GM21381 (cell line): Measurements from ENCODE around the gene TMPRSS13.
"Not testable (repeated sequence)": the region's sequence is repeated elsewhere in the genome, so short reads cannot be mapped to it uniquely, and the experiment has no call there.

Experiments
- ATAC-seq: cut with Tn5 transposase; IDR thresholded peaks from one replicate; pipeline ENCODE4 v1.9.1; 2021; ENCODE audit warnings: mild to moderate bottlenecking, moderate library complexity; ENCODE audit not compliant: unreplicated experiment

Gene TMPRSS13

DNA sequence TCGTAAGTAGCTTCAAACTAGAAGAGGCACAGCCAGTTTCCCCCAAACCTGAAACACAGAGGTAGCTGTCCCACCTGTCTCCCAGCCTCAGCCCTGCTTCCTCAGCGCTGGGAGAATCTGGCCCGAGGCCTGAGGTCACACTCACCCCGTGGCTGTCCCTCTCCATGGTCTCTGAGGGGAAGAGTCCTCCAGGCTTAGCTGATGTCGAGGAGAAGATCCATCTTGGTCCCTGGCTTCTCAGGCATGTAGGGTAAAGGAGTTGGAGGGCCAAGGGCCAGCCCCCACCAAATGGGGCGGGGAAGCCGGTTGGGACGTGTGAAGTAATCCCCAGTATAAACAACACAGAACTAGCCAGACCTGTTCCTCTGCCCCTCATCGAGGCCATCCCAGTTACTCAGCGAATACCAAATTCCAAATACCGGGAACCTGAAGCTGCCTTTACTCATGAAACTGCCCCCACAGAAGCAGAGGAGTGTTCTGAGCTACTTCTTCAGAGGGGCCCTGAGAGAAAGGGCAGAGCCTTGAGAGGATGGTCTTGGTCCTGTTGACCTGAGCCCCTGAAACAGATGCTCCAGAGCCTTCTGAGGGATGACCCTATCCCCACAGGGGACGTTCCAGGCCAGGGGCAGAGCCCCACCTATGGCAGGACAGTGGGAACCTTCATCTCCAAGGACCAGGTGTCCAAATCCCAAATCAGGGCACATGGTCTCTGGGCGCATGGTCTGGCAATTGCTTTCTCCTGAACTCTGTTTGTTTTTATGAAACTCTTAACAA lies at the start of gene TMPRSS13:
TMPRSS13 (minus strand) TSS at position 261 of the 774 bp plus-strand sequence; CDS start at position 166, 95 bp downstream.
- ATAC-seq, result no peak

DNA sequence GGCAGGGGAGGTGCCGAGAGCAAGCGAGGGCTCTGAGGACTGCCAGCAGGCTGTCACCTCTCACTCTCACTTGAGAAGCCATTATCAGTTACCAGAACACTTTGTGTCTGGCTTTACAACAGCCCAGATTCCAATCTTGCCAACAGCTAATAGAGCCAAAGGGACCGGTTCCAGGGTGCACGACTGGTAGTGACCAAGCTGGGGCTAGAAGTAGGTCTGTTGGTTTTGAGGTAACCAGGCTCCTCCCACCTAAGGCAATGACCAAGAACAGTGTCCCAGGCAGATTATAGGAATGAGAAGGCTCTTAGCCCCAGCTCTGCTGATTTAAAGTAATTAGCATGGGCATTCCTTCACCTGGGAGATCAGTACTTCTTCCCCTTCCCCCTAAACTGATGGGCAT lies 49.8 kb upstream of the TMPRSS13 start:
- no peak for ATAC-seq

DNA sequence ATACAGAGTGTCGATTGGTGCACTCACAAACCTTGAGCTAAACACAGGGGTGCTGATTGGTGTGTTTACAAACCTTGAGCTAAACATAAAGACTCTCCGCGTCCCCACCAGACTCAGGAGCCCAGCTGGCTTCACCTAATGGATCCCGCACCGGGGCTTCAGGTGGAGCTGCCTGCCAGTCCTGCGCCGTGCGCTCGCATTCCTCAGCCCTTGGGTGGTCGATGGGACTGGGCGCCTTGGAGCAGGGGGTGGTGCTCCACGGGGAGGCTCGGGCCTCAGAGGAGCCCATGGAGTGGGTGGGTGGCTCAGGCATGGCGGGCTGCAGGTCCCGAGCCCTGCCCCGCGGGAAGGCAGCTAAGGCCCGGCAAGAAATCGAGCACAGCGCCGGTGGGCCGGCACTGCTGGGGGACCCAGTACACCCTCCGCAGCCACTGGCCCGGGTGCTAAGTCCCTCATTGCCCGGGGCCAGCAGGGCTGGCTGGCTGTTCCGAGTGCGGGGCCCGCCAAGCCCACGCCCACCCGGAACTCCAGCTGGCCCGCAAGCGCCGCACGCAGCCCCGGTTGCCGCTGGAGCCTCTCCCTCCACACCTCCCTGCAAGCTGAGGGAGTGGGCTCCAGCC lies 49.2 kb upstream of the TMPRSS13 start:
- not testable (repeated sequence) for ATAC-seq

DNA sequence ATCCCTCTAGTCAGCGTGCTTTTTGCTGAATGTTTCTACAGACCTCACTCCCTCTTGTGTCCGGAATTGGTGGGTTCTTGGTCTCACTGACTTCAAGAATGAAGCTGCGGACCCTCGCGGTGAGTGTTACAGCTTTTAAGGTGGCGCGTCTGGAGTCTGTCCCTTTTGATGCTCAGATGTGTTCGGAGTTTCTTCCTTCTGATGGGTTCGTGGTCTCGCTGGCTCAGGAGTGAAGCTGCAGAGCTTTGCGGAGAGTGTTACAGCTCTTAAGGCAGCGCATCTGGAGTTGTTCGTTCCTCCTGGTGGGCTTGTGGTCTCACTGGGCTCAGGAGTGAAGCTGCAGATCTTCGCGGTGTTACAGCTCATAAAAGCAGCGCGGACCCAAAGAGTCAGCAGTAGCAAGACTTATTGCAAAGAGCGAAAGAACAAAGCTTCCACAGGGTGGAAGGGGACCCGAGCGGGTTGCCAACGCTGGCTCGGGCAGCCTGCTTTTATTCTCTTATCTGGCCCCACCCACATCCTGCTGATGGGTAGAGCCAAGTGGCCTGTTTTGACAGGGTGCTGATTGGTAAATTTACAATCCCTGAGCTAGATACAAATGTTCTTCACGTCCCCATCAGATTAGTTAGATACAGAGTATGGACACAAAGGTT lies 48.5 kb upstream of the TMPRSS13 start:
- ATAC-seq, result not testable (repeated sequence)

DNA sequence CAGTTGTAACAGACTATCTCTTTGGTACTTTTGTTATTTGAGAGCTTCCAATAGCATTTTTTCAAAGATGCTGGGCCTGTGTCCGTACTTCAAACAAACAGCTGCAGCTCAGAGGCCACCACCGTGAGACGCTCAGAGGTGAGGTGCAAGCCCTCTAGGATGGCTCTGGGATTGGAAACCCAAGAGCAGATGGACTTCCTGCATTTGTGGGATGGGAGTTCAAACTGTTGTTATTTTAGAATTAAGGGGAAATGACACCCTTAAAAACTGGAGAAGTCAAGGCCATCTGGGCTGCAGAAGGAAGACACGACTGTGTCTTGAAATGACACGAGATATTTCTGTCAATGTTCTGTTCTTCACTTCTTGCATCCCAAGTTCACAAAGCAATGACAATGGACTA lies 47.8 kb upstream of the TMPRSS13 start:
- ATAC-seq, result no peak

DNA sequence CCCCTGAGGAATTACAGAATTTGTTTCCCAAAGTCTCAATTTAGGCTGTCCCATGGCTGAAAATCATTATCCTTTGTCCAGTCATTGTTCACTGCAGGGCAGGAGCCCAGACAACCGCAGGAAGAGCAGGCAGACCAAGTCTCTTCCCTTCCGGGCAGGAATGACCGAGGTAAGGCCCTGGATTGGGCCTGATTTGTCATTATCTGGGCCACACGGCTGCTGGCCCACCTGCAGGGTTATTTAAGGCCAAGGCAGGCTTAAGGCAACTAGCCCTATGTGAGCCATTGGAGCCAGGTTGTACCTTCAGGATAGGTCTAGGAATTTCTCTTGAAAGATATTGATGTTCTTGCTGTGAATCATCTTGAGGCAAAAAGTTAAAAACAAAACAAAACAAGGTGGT lies 47.2 kb upstream of the TMPRSS13 start:
- no peak for ATAC-seq

DNA sequence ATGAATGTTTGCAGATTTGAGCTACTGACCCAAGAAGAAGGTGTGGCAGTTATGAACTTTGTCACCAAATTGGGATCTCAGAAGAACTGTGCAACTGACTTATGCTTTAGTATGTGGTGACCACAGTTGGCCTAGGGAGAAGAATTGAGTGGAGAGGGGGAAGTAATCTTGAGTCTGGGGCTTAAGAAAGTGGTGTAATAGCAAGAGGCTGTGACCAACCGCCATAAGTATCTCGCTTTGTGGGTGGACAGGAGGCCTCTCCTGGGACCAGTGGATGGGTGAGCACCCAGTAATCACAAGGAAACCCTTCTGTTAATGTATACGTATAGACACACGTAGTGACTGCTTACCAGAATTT lies 44.3 kb upstream of the TMPRSS13 start:
- ATAC-seq, result no peak

DNA sequence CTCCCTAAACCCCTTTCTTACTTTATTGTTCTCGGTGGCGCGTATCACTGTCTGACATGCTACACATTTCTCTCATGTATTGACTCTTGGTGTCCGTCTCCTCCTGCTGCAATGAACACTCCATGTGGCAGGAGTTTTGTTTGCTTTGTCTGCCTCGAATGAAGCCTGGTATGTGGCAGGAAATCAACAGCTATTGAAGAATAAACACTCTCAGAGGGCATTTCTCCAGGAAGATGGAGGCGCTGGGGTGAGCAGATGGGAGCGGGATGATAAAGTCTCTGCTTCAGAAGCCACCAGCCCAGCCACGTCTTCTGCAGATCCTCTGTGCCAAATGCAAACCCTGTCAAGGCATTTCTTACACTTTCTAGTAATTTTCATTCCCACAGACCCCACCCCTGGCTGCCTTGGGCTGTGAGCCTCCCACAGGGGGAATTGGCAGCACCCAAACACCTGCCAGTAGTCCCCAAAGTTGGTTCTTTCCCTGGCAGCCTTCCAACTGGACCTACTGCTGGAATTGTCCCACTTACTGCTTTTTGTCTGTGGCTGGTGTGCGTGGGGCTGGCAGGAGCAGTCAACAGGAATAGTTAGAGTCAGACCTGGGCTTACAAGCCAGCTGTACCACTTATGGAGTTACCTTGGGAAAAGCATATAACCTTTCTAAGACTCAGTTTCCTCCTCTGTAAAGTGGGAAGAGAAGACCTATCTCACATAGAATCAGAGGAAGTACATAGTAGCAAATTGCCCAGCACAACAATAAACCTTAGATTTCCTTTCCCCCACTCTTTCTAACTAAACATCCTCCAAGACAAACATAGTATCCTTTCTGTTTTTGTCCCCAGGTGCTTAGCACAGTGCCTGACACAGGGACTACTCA lies 43.7 kb upstream of the TMPRSS13 start:
- ATAC-seq, result no peak

DNA sequence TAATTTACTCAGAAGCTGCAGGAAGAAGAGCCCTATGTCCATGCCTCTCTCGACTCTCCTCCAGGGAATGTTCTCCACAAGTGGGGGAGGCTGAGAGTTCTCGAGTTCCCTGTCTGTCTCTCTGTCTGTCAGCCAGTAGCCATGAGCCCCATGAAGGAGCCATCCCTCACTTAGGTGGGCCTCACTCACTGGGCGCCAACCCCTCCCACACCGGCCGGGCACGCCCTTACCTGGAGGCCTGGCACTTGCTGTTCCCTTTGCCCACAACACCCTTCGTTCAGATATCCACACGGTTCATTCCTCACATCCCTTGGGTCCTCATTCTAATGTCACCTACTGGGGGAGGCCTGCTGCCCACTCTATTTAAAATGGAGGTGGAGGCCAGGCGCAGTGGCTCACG lies 42.8 kb upstream of the TMPRSS13 start:
- ATAC-seq, result no peak

DNA sequence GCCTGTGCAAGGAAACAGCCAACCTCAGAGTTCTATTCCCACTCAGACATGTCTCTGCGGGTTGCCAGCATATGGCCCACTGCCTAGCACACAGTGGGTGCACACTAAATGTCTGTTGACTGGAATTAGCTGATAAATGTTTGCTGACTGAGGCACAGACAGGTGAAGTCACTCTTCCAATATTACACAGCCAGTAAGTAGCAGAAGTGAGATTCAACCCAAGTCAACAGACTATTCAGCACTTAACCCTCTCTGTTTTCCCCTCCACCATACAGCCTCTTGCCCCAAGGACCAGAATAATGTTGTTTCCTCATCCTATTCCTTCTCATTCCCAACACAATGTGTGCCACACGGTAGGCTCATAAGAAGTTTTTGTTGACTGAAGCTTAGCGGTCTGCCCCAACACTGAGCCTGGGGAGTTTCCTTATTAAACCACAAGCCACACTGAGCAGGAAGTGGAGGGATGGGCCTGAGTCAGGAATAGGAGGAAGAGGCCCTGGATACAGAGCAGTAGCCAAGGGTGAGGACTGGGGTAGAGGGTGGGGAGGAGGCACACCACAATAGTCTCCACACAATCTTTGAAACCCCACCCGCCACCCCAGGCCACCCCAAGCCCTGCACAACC lies 41.3 kb upstream of the TMPRSS13 start:
- ATAC-seq, result no peak

DNA sequence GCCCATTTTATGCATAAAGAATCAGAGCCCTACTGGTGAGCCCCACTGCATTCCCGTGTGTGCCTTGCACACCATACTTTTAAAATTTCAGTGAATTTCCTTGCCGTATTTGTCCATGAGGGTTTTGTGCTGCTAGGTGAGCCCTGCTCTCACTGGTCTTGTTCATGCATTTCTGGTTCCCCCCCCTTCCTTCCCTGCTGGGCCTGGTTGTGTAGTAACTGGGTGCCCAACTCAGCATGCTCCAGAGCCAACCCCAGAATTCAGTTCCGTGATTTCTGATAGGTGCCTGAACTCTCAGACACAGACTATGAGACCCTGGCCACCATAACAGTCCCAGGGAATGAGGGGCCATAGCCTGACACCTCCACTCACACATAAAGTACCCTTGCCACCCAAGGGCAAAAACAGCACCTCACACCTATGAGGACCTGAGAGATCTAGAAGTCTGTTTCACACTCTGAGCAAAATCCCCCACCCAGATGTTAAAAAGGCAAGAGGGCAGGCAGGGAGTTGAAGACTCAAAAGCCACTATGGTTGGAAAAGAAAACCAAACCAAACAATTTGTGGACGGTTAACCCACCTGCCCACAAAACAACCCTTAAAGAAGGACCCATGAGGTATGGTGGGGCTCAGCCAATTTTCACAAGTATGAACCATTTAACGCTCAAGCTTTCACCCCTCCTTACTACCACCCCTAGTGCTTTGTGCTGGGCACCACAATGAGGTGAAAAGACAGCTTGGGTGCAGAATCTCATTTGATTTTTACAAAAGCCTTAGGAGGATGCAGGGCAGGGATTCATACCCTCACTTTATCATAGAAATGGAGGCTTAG lies 40.2 kb upstream of the TMPRSS13 start:
- no peak for ATAC-seq

DNA sequence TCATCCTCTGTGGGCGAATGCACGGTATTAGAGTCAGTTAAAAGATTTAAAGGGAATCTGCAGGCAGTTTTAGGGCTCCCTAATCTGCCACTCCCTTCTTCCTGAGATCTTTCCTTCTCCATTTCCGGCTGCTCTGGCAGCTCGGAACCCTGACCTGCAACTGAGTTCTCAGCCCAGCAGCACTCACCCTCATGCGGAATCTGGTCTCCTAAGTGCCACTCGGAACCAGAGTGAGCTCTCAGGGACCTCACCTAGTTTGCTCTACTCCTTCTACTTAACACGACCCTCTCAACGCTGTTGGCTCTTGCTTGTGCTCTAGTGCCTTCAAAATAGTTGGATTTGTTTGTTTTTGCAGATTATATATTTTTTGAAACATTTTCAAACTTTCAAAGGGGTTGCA lies 37.7 kb upstream of the TMPRSS13 start:
- no peak for ATAC-seq

DNA sequence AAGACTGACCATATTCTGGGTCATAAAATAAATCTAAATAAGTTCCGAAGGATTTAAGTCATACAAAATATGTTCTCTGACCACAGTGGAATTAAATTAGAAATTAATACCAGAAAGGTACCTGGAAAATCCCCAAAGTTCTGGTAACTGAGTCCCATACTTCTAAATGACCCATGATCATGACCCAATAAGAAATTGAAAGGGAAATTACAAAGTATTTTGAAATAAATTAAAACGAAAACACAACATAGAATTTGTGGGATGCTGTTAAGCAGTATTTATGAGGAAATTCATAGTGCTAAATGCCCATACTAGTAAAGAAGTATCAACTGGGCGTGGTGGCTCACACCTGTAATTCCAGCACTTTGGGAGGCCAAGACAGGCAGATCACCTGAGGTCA lies 33.6 kb upstream of the TMPRSS13 start:
- no peak for ATAC-seq

DNA sequence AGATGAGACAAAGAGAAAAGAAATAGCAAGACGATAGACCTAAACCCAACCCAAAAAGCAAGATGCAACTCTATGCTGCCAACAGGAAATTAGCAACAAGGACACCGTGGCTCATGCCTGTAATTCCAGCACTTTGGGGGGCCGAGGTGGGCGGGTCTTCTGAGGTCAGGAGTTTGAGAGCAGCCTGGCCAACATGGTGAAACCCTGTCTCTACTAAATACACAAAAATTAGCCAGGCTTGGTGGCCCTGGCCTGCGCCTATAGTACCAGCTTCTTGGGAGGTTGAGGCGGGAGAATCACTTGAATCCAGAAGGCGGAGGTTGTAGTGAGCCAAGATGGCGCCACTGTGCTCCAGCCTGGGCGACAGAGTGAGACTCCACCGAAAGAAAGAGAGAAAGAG lies 32.7 kb upstream of the TMPRSS13 start:
- no peak for ATAC-seq

DNA sequence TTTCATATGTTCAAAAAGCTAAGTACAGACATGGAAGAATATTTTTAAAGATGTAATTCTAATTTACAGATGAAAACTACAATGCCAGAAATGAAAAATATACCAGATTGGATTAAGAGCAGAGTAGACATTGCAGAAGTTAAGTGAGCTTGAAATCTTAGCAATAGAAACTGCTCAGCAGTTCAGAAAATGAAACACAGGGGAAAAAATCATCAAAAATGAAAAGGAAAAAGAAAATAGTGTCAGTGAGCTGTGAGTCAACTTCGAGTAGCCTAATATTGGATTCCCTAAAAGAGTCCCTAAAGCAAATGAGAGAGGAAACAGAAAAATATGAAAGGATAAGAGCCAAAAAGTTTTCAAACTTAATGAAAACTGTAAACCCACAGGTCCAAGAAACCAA lies 31.2 kb upstream of the TMPRSS13 start:
- no peak for ATAC-seq

DNA sequence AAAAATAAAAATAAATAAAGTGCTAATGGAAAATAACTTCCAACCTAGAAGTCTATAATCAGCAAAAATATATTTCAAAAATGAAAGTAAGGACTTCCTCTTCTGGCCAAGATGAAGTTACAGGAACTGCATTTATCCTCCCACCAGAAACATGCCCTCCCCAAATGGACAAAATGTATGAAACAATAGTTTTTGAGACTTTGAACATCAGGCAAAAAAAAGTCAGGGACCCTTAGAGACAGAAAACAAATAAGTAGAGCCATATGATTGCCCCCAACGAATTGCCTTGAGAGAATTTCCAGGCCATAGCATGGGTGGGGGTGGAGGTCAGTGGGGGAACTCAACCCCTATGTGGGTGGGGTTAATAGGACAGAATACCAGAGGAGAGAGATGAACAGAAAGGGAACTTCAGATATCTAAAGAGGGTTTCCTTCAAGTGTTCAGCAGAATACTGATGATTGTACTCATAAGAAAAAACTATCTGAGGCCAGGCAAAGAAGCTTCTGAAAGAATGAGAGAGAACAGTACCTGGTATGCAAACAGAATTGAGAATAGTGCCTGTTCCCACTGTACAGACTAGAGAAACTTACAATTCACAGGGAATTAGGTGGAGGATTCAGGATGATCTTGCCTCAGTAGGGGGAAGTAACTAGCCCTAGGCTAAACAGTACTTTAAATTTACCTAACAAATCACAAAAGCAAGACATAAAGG lies 30.4 kb upstream of the TMPRSS13 start:
- no peak for ATAC-seq

DNA sequence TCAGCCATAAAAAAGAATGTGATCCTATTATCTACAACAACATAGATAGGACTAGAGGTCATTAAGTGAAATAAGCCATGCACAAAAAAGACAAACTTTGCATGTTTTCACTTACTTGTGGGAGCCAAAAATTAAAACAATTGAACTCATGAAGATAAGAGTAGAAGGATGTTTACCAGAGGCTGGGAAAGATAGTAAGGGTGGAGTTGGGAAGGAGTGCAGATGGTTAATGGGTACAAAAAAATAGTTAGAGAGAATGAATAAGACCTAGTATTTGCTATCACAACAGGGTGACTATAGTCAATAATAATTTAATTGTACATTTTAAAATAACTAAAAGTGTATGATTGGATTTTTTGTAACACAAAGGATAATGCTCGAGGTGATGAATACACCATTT lies 29.7 kb upstream of the TMPRSS13 start:
- no peak for ATAC-seq

DNA sequence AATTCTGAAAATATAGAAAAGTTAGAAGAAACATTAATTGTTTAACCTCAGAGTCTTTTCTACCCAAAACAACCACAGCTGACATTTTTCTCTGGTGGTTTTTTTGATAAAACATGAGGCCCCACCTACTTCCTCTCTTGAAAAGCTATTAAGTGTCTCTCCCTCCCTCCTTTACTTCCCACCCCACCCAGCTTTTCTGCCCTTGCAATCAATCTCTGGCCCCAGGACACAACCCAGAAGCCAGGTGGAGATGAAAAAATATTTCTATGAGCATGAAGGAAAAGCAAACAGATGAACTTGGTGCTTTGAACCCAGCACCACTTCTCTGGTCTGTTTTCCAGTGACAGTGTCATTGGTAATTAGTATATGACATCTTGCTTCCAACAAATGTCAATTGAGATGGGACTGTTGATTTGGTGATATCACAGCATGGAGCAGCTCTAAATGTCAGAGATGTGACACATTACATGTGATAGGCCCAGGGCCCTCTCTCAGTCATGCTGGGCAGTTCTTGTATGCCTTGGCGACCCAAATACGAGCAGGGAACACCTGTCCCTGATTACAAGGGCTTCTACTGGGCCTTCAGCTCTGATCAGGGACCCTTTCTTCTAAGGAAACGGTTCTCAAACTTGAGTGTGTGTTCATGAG lies 23.9 kb upstream of the TMPRSS13 start:
- ATAC-seq, result no peak
